Gastroesophageal sphincter (tissue), 3 donors: ENCODE measurements around the gene NAALADL2.

ENCODE experiments used
- CTCF ChIP-seq, 4 experiments: fragments of 200-600 bp in 2 of 4; fragments of 450-650 bp in 2 of 4; sonication (generic) in 1 of 4; IDR thresholded peaks; one replicate each; pipeline ENCODE4 v1.5.1; 2017 to 2019; ENCODE audit warnings: antibody characterized with exemption in 4 of 4, mild to moderate bottlenecking in 2 of 4, moderate library complexity in 2 of 4
- POLR2A ChIP-seq, 2 donors: fragments of 450-650 bp; IDR thresholded peaks; one replicate each; pipeline ENCODE4 v1.6.1; 2017; ENCODE audit warnings: antibody characterized with exemption in 2 of 2, mild to moderate bottlenecking in 2 of 2, moderate library complexity in 1 of 2
- POLR2AphosphoS5 ChIP-seq: sonication (generic); formaldehyde crosslinking; IDR thresholded peaks from one replicate; pipeline ENCODE4 v1.6.1; 2017; ENCODE audit warnings: antibody characterized with exemption

- no peak for TF ChIP-seq CTCF (IDR thresholded peaks at IDR 0.05)
- TF ChIP-seq POLR2AphosphoS5: no peak
- TF ChIP-seq POLR2A (IDR thresholded peaks at IDR 0.05): no peak
Observed at GRCh38 chr3:174822320-174822719, 36.8 kb upstream of the NAALADL2 start.
